Ureter (tissue), 1 donor: ENCODE measurements around the gene CTBS. TPM values are rescaled to one million over a fixed set of nuclear protein-coding genes. Genes with fewer than 3 reads are reported as not detected.
"Not testable (repeated sequence)": the region's sequence is repeated elsewhere in the genome, so short reads cannot be mapped to it uniquely, and the experiment has no call there.

Experiments used
- DNase-seq: peaks from one replicate; pipeline ENCODE4 v3.0.0-alpha.2; 2020; ENCODE audit warnings: low spot score
- total RNA-seq: library from RNA; stranded (reverse); gene quantifications from one replicate; pipeline ENCODE4 v1.2.4, GENCODE V29; 2023
- donor health status: DM: yes; HTN: yes; CAD: no.

Gene CTBS
- total RNA-seq, 1 donor from 2014 or later = 16.5 TPM

DNA sequence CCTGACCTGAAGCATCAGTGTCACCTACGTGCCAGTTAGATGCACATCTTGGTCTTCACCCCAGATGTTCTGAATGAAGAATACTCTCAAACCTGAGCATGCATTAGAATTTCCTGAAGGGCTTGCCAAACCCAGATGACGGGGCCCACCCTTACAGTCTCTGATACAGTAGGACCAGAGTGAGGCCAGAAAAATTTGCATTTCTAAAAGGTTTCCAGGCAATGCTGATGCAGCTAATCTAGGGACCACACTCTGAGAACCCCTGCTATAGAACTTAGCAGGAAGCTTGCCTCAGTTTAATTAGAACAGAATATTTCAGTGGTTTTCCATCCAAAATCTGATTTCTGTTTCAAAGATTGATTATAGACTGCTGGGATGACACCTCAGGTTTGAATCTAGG lies 9.9 kb upstream of the CTBS start:
- no peak for DNase-seq

DNA sequence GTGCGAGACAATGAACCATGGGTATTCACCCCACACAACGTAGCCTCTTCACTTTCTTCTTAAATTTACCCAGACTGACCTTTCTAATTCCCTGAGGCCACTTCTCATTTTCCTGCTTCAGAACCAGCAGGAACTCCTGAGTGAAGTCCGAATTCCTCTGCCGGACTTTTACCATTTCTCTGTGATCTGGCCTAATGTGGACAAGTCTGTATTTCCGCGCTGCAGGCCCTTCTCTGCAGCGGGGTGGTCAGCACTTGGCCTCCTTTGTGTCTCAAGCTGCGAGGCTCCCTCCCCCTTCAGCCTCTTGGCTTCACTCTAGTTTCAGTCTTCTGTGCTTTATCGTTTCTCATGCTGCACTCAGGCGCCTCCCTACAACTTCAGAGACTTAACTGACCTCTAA lies 9.4 kb upstream of the CTBS start:
- no peak for DNase-seq

DNA sequence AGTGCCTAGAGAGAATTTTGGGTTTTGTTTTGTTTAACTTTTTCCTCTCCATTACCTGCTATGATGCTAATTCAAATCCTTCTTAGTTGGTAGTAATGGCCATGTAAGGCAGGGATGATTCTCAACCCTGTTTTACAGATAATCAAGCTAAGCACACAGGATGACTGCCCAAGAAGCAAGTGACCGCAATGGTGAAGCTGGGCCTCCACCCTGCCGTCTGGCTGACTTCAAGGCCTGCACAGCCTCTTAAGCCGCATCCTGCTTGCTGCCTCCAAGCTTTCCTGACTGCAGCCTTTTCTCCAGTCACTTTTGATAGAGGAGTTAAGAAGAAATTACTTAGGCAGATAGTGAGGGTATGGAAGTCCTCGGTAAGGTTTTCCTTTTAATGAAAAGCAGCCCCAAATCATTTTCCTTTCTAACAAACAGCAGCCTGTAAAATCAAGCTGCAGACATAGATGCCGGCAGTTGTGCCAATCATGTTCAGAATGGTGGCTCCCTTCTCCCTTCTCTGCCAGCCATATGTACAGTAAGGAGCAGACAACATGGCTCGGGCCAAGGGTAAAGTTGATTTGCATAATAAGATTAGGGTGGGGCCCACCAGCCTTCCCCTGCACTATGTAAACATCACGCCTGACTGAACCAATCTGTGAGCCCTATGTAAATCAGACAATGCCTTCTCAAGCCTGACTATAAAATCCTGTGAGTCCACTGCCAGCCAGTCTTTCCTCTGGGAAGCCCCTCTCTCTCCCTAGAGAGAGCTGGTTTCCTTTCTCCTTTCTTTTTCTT lies 8.8 kb upstream of the CTBS start:
- no peak for DNase-seq

DNA sequence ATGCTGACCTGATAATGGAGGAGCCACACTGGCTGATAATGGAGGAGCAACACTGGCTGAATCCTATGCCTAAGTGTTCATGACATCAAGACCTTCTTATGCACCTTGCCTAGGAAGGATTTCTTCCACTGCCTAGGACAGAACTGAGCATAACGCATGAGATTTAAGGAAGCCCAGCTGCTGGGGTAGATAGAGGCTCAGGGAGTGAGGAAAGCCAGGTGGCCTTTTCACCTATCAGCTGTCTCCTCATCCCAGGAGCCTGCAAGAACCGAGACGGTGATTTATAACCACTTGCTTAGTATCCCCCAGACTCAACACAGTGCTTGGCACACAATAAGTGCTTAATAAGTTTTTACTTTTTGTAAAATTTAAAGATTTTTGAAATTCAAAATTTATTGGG lies 7.4 kb upstream of the CTBS start:
- DNase-seq = no peak

DNA sequence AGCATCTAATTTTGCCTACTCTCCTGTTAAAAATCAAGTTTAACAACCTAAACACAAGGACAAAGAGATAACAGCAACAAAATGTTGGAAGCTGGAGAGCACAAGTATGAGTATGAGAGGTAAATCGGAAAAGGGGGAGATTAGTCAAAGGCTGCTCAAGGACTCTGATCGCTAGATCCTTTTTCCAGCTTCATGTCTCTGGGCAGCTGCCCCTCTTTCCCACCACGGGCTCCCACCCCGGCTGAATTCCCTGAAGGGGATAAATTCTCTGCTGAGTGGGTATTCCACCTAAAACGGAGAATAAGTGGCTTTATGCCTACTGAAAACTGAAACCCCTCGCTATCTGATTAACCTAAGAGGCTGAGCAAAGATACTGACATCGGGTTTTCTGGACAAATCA lies 696 bp upstream of the CTBS start:
- no peak for DNase-seq

DNA sequence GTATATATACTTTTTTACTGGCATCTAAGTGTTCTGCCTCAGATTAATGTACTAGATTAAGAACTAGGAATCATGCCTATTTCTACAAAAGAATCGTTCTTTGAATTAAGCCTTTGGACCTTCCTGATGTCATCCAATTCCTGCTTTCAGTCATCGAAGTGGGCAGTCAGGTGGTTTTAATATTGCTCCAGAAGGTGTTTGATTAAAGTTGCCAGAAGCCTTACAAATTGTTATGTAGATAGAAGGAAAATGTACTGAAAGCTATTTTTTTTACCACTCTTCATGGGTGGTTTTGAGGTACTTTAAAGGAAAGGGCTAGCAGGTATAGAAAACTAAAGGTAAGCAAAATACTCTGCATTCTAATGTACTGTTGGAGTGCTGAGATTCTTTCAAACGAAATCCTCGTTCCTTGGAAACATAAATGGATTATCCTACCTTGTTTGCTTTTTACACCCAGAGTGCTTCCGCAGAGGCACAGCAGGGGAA lies 716 bp downstream of the CTBS start:
- DNase-seq = no peak

DNA sequence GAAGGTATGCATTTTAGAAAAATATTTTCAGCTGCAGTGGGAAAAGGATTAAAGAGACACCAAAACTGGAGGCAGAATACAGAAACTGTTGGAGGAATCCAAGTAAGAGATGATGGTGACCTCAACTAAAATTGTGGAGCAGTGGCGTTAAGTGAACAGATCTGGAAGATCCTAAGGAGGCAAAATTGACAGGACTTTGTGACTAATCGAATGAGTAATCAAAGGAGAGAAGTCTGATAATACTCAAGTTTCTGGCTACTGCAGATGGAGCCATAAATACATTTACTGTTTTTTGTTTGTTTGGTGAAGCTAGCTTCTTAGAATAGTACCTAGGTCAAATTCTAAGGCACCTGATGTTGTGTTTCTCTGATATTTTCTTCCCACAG lies 3.1 kb downstream of the CTBS start:
- no peak for DNase-seq

DNA sequence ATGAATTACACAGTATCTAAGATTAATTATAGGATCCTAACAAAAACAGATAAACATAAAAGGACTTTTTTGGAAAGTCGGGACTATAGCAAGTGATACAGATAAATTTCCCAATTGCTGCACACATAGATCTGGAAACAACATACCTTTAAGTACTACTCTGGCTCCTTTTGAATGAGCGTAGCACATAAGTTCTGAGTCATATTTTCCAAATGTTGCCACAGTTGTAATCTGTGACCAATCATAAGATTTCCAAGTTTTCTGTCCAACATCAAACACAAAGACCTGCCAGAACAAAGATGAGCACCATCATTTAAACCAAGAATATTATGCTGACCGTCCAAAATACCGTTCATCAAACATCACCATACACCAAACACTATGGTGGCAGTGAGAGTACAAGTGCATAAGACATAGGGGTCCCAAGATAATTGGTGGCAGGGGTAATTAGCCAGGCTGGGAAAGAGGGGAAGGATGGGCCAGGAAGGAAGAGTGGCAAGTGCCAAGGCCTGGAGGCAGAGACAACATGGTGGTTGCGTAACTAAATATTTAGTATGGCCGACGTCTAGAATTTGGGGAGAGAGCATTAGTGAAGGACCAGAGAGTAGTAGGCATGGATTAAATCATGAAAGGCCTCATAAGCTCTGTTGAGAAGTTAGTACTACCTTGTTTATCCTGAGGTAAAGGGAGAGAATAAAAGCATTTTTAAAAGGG lies 3.6 kb downstream of the CTBS start:
- no peak for DNase-seq

DNA sequence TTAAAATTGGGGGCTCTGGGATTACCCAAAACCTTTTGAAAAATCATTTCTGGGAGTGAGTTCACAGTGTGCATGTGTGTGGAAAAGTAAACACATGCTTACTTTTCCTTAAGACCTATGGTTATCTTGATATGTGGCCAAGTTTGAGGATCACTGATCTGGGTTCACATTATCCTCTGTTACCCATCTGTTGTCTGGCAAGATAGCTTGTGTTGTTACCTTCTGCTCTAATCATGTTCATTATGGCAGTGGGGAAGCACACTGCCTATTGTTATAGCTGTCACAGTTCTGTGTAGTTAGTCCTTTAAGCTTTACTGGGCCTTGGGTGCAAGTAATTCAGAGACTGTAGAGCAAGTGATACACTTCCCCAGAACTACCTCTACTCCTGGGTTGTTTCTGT lies 5.0 kb downstream of the CTBS start:
- no peak for DNase-seq

DNA sequence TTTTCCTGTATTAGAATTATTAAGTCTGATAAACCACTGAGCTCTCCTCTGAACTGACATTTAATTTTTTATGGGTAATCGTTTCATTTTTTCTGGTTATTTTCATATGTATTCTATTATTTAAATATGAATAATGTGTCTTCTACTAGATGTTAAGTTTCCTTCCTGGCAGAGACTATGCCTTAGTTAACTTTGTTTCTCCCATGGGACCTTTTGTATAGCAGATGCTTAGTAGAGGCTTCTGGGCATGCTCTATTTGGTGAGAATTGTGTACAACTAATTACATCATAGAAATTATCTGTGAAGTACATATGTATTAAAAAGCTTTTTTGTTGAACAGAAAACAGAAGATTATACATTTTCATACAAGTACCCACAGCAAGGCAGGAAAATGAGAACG lies 23.4 kb downstream of the CTBS start:
- no peak for DNase-seq

DNA sequence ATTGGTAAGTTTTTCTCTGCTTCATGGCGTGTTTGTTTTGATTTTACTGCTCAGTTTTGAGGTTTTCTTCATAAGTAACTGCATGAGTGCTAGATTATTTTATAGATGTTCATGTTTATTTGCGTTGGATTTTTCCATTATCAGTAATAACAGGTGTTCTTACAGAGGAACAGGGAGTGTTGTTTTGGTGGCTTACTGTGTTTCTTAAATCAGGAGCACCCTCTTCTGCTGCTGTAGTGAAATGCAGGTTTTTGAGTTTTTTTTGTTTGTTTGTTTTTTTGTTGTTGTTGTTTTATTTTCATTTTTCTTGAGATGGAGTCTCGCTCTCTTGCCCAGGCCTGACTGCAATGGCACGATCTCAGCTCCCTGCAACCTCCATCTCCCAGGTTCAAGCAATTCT lies 32.6 kb downstream of the CTBS start:
- DNase-seq = no peak

DNA sequence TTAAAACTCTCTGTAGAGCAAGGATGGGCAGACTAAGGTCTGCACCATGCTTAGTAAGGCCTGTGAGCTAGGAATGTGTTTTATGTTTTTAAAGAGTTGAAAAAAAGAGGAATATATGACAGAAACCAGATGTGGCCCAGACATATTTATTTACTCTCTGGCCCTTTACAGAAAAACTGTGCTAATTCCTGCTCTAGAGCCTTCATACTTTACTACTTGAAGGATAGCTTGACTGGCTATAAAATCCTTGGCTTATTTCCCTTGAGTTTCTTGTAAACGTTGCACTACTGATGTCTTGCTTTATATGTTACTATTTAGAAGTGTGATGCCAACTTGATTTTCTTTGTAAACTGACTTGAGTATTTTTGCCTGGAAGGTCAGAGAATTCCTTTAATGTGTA lies 33.5 kb downstream of the CTBS start:
- no peak for DNase-seq

DNA sequence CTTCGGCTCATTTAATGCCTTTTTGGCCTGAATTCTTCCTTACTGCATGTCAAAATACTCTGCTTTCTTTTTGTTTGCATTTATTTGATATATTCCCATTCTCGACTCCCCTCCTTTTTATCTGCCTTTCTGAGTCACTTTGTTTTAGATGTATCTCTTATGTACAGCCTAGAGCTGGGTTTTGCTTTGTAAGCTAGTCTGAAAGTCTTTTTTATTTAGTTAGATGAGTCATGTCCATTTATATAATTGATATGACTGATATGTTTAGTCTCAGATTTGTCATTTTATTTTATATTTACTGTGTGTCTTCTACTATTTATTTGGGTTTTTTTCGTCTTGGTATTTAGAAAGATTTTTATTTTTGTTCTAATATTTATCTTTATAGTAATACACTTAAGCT lies 34.3 kb downstream of the CTBS start:
- no peak for DNase-seq

DNA sequence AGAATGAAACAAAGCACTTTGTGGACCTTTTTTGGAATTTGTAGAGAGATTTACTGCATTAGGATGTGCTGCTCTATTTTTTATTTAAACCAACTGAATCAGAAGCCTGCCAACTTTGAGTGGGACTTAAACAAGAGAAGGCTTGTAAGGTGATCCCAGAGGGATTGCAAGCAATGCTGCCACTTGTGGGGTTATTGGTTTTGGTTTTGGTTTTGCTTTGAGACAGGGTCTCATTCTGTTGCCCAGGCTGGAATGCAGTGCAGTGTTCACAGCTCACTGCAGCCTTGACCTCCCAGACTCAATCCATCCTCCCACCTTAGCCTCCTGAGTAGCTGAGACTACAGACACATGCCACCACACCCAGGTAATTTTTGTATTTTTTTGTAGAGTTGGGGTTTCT lies 35.6 kb downstream of the CTBS start:
- DNase-seq = no peak

DNA sequence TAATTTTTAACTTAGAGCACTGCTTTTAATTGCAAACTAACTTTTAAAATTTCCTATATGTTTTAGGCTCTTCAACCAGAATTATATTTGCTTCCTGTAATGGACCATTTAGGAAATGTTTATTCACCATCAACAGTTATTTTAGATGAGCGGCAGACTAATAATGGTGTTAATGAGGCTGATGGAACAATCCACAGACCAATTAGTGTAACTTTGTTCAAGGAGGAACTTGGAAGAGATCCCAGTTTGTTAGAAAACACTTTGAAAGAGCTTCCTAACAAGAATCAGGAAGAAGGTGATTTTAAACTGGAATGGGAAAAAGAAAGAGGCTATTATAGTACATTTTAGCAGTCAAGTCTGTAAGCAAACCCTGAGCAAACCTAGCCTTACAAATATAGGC lies 48.5 kb downstream of the CTBS start:
- DNase-seq = no peak

DNA sequence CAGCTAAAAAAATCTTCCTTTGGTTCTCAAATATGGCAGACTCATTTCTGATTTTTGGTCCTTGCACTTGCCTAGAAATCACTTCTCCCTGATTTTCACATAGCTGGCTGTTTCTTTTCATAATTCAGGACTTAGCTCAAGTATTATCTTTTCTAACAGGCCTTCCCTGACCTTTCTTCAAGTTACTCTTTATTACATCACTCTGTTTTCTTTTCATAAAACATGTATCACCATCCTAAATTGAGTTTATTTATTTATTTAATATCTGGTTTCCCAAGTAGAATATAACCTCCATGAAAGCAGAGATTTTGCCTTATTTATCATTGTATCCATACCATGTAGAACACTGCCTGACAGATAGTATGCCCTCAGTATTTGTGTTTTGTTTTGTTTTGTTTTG lies 49.6 kb downstream of the CTBS start:
- DNase-seq = no peak

DNA sequence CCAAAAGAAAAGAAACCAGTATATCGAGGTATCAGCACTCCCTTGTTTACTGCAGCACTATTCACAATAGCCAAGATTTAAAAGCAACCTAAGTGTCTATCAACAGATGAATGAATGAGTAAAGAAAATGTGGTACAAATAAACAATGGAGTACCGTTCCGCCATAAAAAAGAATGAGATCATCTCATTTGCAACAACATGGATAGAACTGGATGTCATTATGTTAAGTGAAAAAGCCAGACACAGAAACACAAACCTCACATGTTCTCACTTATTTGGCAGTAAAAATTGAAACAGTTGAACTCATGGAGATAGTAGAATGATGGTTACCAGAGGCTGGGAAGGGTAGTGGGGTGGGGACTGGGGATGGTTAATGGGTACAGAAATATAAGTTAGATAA lies 63.6 kb downstream of the CTBS start:
- DNase-seq = no peak

DNA sequence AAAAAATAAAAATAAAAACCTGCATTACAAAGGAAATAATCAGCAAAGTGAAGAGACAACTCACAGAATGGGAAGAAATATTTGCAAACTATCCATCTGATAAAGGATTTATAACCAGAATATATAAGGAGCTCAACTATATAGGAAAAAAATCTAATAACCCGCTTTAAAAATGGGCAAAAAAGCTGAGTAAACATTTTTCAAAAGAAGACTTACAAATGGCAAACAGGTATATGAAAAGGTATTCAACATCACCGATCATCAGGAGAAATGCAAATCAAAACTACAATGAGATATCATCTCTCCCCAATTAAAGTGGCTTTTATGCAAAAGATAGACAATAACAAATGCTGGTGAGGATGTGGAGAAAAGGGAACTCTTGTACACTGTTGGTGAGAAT lies 64.1 kb downstream of the CTBS start:
- DNase-seq = no peak

DNA sequence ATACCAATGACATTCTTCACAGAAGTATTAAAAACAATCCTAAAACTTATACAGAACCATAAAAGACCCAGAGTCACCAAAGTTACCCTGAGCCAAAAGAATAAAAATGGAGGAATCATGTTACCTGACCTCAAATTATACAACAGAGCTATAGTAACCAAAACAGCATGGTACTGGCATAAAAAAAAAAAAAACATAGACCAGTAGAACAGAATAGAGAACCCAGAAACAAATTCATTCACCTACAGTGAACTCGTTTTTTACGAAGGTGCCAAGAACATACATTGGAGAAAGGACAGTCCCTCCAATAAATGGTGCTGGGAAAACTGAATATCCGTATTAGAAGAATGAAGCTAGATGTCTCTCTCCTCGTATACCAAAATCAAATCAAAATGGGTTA lies 65.2 kb downstream of the CTBS start:
- DNase-seq = no peak

DNA sequence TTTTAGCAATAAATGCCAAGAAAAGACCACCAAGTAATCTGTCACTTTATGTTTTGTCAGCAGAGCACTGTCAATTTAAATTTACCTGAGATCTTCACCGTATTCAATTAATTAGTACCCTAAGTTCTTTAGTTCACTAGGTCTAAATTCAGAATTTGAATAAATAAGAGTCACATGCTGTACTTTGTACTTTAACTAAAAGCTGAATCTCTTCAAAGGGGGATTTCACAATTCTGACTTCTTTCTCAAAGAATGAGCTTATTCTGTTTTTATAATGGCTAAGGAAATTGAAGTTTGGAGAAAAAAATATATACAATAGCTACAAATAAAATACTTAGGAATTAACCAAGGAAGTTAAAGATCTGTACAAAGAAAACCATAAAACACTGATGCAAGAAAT lies 65.7 kb downstream of the CTBS start:
- no peak for DNase-seq

DNA sequence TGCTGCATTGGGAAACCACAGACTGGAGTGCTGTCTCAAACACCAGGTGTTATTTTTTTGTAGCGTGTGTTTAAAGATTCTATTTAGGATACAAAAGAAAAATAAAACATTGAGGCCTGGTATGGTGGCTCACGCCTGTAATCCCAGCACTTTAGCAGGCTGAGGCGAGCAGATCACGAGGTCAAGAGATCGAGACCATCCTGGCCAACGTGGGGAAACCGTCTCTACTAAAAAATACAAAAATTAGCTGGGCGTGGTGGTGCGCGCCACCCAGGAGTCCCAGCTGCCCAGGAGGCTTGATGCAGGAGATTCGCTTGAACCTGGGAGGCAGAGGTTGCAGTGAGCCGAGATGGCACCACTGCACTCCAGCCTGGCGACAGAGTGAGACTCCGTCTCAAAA lies 66.4 kb downstream of the CTBS start:
- DNase-seq = not testable (repeated sequence)

DNA sequence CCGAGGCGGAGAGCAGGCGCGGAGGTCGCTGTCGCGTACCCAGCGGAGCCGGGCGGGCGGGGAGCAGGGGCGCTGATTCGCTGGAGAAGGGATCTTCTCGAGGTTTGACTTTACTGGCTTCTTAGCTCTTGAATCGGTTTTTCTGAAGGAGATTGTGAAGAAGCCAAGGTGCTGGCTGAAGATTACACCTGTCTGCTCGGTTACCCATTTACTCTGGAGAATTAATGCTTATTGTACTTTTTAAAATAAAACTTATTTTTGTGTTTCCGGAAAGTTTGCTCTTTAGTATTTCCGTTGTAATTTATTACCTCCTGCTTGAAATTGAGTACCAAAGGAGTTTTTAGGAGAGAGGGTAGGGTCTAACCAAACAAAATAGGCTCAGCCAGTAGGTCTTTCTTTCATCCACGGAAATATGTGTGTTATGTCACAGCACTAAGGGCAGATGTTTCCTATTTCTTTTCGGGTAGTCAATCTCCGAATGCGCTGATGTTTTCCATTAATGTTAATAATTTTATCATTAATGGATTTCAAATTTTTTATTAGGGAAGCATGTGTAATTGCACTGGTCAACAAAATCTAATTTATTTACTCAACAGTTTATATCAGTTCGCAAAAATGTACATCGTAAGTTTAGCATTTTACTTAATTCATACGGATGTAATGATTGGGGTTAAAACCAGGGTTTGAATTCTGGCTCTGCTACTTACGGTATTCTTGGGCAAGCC lies 67.3 kb downstream of the CTBS start:
- no peak for DNase-seq
